GM10248 (cell line): ENCODE data around the gene NPY1R.

Experiments
- CTCF ChIA-PET: fragments of 300-600 bp; sonication (Branson Sonifier 250); formaldehyde crosslinking; extraction: SDS; loops from one replicate; lab custom pipeline; 2021; ENCODE audit warnings: antibody characterized with exemption; lab: Yijun Ruan, JAX
- POLR2A ChIA-PET: fragments of 350-650 bp; sonication (Branson Sonifier 250); formaldehyde crosslinking; extraction: SDS; loops from one replicate; lab custom pipeline; 2020; ENCODE audit warnings: antibody characterized with exemption; lab: Yijun Ruan, JAX
- DNase-seq: peaks from one replicate; pipeline ENCODE4 v3.0.0; 2012; ENCODE audit errors: extremely low spot score
- TF ChIP-seq, protein P1 (sequence below): IDR thresholded peaks from 2 replicates; pipeline ENCODE4 v1.5.1; 2012; ENCODE audit warnings: mild to moderate bottlenecking, low read depth; ENCODE audit errors: extremely low read depth, missing control alignments, control extremely low read depth

The NPY1R gene

DNA sequence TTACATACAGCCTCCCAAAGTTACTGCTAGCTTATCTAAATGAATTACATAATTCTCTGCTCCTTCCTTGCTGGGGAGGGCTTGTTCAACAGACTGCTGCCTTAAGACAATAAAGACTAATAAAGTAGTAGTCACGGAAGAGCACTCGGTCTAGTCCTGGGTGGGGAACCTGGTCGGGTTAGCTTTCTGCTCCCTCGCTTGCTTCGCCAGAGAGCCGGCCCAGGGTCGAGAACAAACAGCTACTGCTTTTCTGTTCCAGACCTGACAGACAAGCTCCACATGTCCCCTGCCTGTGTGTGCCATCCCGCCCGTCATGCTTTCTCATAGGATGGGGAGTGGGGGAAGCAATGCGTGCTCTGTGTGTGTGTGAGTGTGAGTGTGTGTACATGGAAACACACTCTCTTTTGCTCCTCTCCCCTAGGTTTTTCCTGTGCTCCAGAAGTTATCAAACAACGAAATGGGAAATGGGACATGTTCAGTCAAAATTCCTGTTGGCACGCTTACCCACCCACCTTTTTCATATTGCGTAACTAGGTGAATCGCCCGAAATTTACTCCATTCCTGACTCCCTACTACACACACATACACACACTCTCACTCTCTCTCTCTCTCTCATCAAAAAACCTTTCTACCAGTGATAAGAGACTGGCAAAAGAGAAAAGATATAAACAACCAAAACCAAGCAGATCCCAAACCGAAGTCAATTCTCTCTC, 1.3 kb downstream of the NPY1R start:
- ChIA-PET POLR2A (no interaction called here), CTCF (interaction anchor here (0.7 to 2.5 kb wide), 8 partner anchors 9 to 560 kb away, joined by 3 to 16 read pairs (median 4); no protein-coding TSS in a partner anchor)
- no peak for DNase-seq
- TF ChIP-seq, protein P1, sequence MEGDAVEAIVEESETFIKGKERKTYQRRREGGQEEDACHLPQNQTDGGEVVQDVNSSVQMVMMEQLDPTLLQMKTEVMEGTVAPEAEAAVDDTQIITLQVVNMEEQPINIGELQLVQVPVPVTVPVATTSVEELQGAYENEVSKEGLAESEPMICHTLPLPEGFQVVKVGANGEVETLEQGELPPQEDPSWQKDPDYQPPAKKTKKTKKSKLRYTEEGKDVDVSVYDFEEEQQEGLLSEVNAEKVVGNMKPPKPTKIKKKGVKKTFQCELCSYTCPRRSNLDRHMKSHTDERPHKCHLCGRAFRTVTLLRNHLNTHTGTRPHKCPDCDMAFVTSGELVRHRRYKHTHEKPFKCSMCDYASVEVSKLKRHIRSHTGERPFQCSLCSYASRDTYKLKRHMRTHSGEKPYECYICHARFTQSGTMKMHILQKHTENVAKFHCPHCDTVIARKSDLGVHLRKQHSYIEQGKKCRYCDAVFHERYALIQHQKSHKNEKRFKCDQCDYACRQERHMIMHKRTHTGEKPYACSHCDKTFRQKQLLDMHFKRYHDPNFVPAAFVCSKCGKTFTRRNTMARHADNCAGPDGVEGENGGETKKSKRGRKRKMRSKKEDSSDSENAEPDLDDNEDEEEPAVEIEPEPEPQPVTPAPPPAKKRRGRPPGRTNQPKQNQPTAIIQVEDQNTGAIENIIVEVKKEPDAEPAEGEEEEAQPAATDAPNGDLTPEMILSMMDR = no peak

DNA sequence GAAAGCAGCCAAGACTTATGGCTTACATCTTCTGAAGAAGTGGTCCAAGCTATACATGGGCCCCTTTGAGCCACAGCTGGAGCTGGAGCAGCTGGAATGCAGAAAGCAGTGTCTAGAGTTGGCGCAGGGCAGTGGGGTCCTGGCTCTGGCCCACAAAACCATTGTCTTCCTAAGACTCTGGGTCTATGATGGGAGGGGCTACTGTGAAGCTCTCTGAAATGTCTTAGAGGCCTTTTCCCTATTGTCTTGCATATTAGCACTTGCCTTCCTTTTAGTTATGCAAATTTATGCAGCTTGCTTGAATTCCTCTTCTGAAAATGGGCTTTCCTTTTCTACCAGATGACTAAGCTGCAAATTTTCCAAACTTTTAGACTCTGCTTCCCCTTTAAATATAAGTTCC, 15.3 kb downstream of the NPY1R start:
- TF ChIP-seq, protein P1 = no peak
- ChIA-PET POLR2A (no interaction called here), CTCF (interaction anchor here (1.6 kb wide), 1 partner anchor 16 kb away, joined by 5 read pairs; the partner anchor contains the start of gene NPY1R)
- DNase-seq = no peak

DNA sequence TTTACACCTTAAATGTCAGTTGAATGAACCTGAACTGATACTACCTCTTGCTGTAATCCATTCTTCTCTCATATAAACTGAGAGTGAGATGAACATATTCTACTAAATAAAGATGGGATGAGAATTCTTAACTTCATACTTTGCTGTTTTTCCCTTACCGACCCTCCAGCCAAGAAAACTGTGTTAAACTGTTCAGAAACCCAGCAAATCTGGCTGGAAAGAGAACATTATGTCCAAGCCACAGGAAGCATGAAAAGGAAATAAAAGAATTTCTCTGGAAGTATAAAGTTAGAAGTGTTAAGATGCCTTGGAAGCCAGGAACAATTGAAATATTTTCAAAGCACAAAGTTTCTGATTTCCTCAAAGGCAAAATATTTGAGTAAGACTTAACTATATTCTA, 22.9 kb downstream of the NPY1R start:
- DNase-seq = no peak
- ChIA-PET CTCF (interaction anchor here (1.3 to 2.5 kb wide), 3 partner anchors 10 to 14 kb away, joined by 5 to 12 read pairs (median 8); no protein-coding TSS in a partner anchor), POLR2A (no interaction called here)
- TF ChIP-seq, protein P1 = no peak

DNA sequence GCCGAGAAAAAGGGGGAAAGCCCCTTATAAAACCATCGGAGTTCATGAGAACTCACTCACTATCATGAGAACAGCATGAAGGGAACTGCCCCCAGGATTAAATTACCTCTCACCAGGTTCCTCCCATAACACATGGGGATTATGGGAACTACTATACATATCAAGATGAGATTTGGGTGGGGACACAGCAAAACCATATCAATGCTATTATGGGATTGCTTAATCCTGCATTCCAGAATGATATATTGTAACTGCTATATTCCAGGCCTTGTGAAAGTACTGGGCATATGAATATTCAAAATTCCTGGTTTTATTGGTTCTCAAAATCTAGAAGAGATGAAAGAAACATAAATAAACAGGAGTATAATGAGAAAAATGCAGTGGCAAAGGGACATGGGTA, 29.3 kb downstream of the NPY1R start:
- no peak for DNase-seq
- TF ChIP-seq, protein P1 = no peak

GRCh38 chr4:163300445-163300844, 32.0 kb downstream of the NPY1R start:
- ChIA-PET POLR2A (no interaction called here), CTCF (interaction anchor here (0.9 to 2.0 kb wide), 3 partner anchors 9 to 32 kb away, joined by 3 to 12 read pairs (median 3); no protein-coding TSS in a partner anchor)
- DNase-seq = no peak
- TF ChIP-seq, protein P1 = no peak

More for the DNA sequence above, 29.3 kb downstream of the NPY1R start:
- ChIA-PET CTCF (interaction anchor here (1.8 kb wide), 1 partner anchor 30 kb away, joined by 7 read pairs; the partner anchor contains the start of gene NPY1R), POLR2A (no interaction called here)

- CTCF ChIA-PET = interaction anchor here (2.4 kb wide), 1 partner anchor 14 kb away, joined by 8 read pairs; no protein-coding TSS in a partner anchor
- POLR2A ChIA-PET = no interaction called here
- no peak for DNase-seq
- TF ChIP-seq, protein P1 = no peak
Observed at GRCh38 chr4:163295138-163295537, 37.3 kb downstream of the NPY1R start.
